GM19438 (cell line): ENCODE results near the gene NXNL1.
"Not testable (repeated sequence)": the region's sequence is repeated elsewhere in the genome, so short reads cannot be mapped to it uniquely, and the experiment has no call there.

Experiments
- ATAC-seq: cut with Tn5 transposase; IDR thresholded peaks from one replicate; pipeline ENCODE4 v1.9.1; 2021; ENCODE audit warnings: low read depth; ENCODE audit not compliant: unreplicated experiment

The NXNL1 gene

GRCh38 chr19:17460372-17461230 lies at the start of gene NXNL1:
Gene NXNL1, minus strand, starts transcription at chr19:17460926. Its CDS starts 57 bp downstream, at chr19:17460869.
- no peak for ATAC-seq

- ATAC-seq, result not testable (repeated sequence)
Measured at GRCh38 chr19:17508558-17508933, 47.8 kb upstream of the NXNL1 start.

- ATAC-seq, result no peak
Measured at GRCh38 chr19:17506745-17507144, 46.0 kb upstream of the NXNL1 start.

- ATAC-seq, result no peak
Measured at GRCh38 chr19:17505223-17505622, 44.5 kb upstream of the NXNL1 start.

GRCh38 chr19:17504456-17504855 lies 43.7 kb upstream of the NXNL1 start:
- ATAC-seq, result no peak

- ATAC-seq, result no peak
Measured at GRCh38 chr19:17504030-17504429, 43.3 kb upstream of the NXNL1 start.

- ATAC-seq, result no peak
Measured at GRCh38 chr19:17503240-17503639, 42.5 kb upstream of the NXNL1 start.

GRCh38 chr19:17500447-17501198 lies 39.9 kb upstream of the NXNL1 start:
- no peak for ATAC-seq

- no peak for ATAC-seq
Measured at GRCh38 chr19:17499648-17500446, 39.1 kb upstream of the NXNL1 start.

GRCh38 chr19:17499025-17499424 lies 38.3 kb upstream of the NXNL1 start:
- not testable (repeated sequence) for ATAC-seq

- no peak for ATAC-seq
Measured at GRCh38 chr19:17497149-17497798, 36.5 kb upstream of the NXNL1 start.

GRCh38 chr19:17496337-17496997 lies 35.7 kb upstream of the NXNL1 start:
- peak; percentile 83 for ATAC-seq

GRCh38 chr19:17495639-17496296 lies 35.0 kb upstream of the NXNL1 start:
- ATAC-seq, result no peak

- no peak for ATAC-seq
Measured at GRCh38 chr19:17491287-17491686, 30.6 kb upstream of the NXNL1 start.

- ATAC-seq, result no peak
Measured at GRCh38 chr19:17490411-17490810, 29.7 kb upstream of the NXNL1 start.

GRCh38 chr19:17489392-17490030 lies 28.8 kb upstream of the NXNL1 start:
- no peak for ATAC-seq

- peak; percentile 75 for ATAC-seq
Measured at GRCh38 chr19:17488593-17489391, 28.1 kb upstream of the NXNL1 start.
